DMS153 treated with DMSO at 0.1 percent for 48 hours (cell line): ENCODE data around the gene HYAL1.
"Not testable (repeated sequence)": the region's sequence is repeated elsewhere in the genome, so short reads cannot be mapped to it uniquely, and the experiment has no call there.

Experiments used
- DNase-seq: peaks from one replicate; lab custom pipeline; 2025; ENCODE audit not compliant: unreplicated experiment; lab: John Stamatoyannopoulos, UW

HYAL1 gene

GRCh38 chr3:50319894-50320625, 16.7 kb upstream of the HYAL1 start:
- no peak for DNase-seq

- no peak for DNase-seq
These were observed 16.0 kb upstream of the HYAL1 start for GRCh38 chr3:50319181-50319893.

DNA sequence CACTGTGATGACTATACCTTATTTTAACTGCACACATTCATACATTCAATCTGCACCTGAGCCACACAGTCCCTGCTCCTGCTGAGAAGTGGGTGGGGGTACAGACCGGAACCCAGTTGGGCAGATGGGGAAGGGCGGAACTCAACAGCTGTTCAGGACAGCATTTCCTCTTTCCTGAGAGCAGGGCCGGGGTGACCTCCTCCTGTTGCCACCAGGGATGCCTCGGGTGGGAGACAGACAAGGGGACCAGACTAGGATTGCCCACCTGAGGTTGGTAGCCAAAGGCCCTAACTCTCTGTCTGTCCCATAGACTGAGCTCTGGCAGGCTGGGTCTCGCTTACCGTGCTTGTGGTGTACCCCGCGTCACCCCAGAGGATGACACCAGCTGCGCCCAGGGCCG, 15.2 kb upstream of the HYAL1 start:
- DNase-seq = no peak

GRCh38 chr3:50318163-50318562, 14.8 kb upstream of the HYAL1 start:
- DNase-seq = no peak

GRCh38 chr3:50317300-50317699, 13.9 kb upstream of the HYAL1 start:
- no peak for DNase-seq

GRCh38 chr3:50316657-50317242, 13.4 kb upstream of the HYAL1 start:
- DNase-seq = no peak

DNA sequence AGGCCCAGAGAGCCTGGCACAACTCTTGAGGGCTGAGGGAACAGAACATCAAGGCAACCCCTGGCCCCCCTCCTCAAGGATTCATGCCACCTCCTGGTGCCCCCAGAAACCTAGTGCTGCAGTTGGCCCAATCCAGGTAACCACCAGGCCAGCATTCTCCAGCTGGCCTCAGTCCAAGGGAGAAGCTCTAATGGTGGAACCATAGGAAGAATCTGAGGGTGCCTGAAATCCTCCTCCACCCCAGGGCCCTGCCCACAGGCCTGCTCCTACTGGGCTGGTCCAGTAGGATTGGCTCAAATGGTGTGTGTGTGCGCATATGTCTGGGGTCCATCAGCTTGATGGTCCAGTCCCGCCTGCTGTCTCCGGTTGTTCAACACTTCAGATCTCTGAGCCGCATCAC, 11.4 kb upstream of the HYAL1 start:
- DNase-seq = no peak

- DNase-seq = no peak
These were observed 11.0 kb upstream of the HYAL1 start for GRCh38 chr3:50314342-50314741.

DNA sequence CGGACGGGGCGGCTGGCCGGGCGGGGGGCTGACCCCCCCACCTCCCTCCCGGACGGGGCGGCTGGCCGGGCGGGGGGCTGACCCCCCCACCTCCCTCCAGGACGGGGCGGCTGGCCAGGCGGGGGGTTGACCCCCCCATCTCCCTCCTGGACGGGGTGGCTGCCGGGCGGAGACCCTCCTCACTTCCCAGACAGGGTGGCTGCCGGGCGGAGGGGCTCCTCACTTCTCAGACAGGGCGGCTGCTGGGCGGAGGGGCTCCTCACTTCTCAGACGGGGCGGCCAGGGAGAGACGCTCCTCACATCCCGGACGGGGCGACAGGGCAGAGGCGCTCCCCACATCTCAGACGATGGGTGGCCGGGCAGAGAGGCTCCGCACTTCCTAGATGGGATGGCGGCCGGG, 8.7 kb upstream of the HYAL1 start:
- DNase-seq = not testable (repeated sequence)

DNA sequence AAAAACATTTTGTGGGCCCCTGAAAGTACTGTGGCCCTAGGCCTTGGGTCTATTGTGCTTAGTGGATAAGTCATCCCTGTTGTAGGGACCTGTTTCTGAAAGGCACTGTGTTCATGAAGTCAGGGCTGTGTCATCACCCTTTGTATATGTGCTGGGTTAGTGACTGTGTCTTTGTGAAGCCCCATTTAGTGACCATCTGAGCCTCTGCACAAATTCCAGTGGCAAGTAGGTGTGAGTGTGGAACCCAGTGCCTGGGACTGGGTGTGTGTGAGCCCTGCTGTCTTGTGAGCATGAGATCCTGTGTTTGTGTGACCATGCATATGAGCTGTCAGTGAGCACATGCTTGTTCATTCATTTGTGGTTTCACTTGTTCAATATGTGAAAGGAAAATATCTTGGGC, 1.2 kb upstream of the HYAL1 start:
- no peak for DNase-seq

GRCh38 chr3:50302095-50303012, 1.0 kb downstream of the HYAL1 start:
- DNase-seq = no peak

DNA sequence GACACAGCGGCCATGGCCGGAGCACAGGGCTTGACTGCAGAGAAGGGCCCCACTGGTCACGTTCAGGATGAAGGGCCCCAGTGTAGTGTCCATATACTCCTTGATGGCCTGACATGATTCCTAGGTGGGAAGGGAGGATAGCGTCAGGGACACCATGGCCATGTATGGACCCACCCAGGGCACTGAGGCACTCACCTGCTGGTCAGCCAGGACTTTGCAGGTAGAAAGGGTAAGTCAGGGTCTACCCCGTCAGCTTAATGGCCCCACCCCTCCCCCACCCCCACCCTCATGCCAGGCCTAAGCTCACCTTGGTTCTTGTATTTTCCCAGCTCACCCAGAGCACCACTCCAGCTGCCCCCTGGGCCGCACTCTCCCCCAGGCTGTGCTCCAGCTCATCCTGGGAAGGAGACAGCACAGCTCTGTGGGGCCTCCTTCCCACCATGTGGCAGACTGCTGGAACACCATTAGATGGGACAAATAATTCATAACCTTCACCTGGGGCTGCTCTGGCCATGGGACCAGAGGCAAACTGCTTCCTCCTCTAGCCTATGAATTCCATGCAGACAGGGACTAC, 2.6 kb downstream of the HYAL1 start:
- DNase-seq = no peak

GRCh38 chr3:50299929-50300680, 3.3 kb downstream of the HYAL1 start:
- DNase-seq = no peak

DNA sequence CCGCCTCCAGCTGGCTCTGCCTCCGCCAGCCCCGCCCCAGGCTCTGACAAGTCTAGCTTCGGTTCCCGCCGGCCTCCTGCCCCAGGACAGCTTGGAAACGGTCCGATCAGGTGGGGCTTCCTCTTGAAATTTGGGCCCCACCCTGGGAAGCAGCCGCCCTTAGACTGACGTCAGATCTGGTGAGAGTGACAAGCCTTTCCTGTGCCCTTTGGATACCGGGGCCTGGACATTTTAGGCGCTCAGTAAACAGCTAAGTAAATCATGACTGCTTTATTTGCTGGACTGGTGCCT, 3.8 kb downstream of the HYAL1 start:
- DNase-seq = no peak

- DNase-seq = peak; percentile 77
These were observed 4.3 kb downstream of the HYAL1 start, which contains the start of the genes HYAL3 and NAA80 for GRCh38 chr3:50298836-50299637. Gene HYAL3, minus strand, starts transcription at chr3:50299405. Its CDS starts 3,803 bp downstream, at chr3:50295602. Gene NAA80, minus strand, starts transcription at chr3:50299405. Its CDS starts 1,942 bp downstream, at chr3:50297463.

DNA sequence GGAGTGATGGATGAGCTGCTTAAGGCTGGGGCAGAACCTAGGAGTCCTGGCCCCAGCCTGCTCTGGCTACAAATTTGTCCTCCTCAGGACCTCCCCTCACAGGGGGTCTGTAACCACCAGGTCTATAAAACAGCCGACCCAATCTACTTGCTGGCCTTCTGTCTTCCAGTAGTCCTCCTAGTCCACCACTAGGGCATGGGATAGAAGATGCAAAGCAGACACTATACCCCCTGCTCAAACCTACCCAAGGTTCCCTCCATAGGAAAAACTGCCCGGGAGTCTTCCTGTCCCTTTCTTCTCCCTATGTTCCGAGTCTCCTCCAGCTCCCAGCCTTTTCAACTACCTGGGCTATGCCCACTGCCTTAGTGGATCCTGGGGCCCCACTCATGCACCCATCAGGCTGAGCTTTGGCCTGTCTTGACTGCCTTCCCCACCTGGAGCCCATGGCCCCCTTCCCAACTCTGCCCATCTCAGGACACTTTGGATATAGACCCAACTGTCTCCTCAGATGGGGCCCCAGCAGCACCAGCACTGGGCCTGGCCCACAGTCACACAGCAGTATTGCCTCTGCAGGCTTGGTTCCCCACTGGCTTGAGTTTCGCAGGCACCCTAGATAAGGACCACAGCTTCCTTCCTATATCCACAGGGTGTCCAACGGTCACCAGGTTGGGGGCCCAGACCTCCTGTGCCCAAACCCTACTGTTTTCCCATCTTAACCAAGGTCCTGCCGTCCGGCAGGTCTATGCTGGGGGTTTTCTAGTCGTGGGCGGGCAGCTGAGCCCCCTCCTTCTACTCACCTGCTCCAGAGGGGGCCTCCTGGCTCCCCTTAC, 5.3 kb downstream of the HYAL1 start:
- no peak for DNase-seq

DNA sequence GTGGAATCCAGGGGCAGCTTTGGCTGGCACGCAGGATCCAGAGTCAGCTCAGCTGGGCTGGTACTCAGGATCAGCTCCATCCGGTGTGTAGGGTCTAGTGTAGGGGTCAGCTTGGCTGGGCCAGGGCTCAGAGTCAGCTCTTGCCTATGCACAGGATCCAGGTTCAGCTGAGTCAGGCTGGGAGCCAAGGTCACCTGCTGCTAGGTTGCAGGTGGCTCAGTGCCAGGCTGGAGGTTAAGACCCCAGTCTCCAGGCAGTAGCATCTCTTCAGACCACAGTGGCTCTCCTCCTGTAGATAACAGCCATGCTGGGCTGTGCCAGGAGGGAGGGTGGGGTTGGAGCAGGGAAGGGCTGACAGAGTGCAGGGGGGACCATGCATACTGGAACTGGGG, 6.0 kb downstream of the HYAL1 start:
- no peak for DNase-seq

GRCh38 chr3:50296721-50297383, 6.5 kb downstream of the HYAL1 start:
- no peak for DNase-seq
